Left lung (tissue), 10 donors: ENCODE results near the gene ERICH2. TPM values are rescaled to one million over a fixed set of nuclear protein-coding genes. Genes with fewer than 3 reads are reported as not detected.

Experiments used
- ATAC-seq: fragments of 200-7000 bp; cut with Tn5 transposase; one replicate; pipeline ENCODE4 v1.9.1; 2020; ENCODE audit warnings: moderate library complexity
- DNase-seq, 4 donors: peaks; one replicate each; pipeline ENCODE4 v3.0.0-alpha.2; 2013 to 2020
- H3K27ac ChIP-seq, 2 donors: fragments of 200-600 bp; sonication (generic) in 1 of 2; one replicate each; pipeline versions ENCODE4 v1.5.0 to v1.8.0; 2020 to 2021
- H3K27me3 ChIP-seq, 2 donors: fragments of 200-600 bp; sonication (generic) in 1 of 2; one replicate each; pipeline versions ENCODE4 v1.5.0 to v1.8.0; 2020 to 2021
- H3K36me3 ChIP-seq, 2 donors: fragments of 200-600 bp; sonication (generic) in 1 of 2; one replicate each; pipeline versions ENCODE4 v1.5.0 to v1.8.0; 2020 to 2021
- H3K4me1 ChIP-seq, 2 donors: fragments of 200-600 bp; one replicate each; pipeline ENCODE4 v1.8.0; 2021
- H3K4me3 ChIP-seq, 2 donors: fragments of 200-600 bp; sonication (generic) in 1 of 2; one replicate each; pipeline versions ENCODE4 v1.5.0 to v1.8.0; 2020 to 2021; ENCODE audit warnings: mild to moderate bottlenecking in 1 of 2
- H3K9me3 ChIP-seq, 2 donors: fragments of 200-600 bp; sonication (generic) in 1 of 2; one replicate each; pipeline versions ENCODE4 v1.5.0 to v1.8.0; 2020 to 2021
- intact Hi-C, 2 donors: fragments of 100-400 bp; cut with DNase I; formaldehyde crosslinking; loops; one replicate each; pipeline versions ENCODE4 v1.11.2 to v1.14.2; 2022
- polyA plus RNA-seq, 6 donors: library from polyadenylated mRNA; unstranded; fragments of 120-200 nt; gene quantifications; one replicate each; pipeline ENCODE4 v1.2.1, GENCODE V29; 2013; ENCODE audit not compliant: insufficient read length in 6 of 6
- total RNA-seq, 2 donors: library from RNA; stranded (reverse); fragmentation: NEBNext Ultra II Directional; extraction: Animal tissue kit (Norgen Biotek cat#: 25700); gene quantifications; one replicate each; pipeline ENCODE4 v1.2.1, GENCODE V29; 2021
- TF ChIP-seq, protein P1 (sequence below), 2 donors: fragments of 200-600 bp; sonication (generic) in 1 of 2; IDR thresholded peaks; one replicate each; pipeline versions ENCODE4 v1.5.0 to v1.8.0; 2021; ENCODE audit warnings: antibody characterized with exemption in 2 of 2
- donor health status: DM: no; HTN: yes; CAD: no.
- donor health status: DM: no; HTN: no; CAD: no.

Gene ERICH2
- total and polyA plus RNA-seq, 8 donors = 3.3 to 14.4 (median 11.5) TPM

DNA sequence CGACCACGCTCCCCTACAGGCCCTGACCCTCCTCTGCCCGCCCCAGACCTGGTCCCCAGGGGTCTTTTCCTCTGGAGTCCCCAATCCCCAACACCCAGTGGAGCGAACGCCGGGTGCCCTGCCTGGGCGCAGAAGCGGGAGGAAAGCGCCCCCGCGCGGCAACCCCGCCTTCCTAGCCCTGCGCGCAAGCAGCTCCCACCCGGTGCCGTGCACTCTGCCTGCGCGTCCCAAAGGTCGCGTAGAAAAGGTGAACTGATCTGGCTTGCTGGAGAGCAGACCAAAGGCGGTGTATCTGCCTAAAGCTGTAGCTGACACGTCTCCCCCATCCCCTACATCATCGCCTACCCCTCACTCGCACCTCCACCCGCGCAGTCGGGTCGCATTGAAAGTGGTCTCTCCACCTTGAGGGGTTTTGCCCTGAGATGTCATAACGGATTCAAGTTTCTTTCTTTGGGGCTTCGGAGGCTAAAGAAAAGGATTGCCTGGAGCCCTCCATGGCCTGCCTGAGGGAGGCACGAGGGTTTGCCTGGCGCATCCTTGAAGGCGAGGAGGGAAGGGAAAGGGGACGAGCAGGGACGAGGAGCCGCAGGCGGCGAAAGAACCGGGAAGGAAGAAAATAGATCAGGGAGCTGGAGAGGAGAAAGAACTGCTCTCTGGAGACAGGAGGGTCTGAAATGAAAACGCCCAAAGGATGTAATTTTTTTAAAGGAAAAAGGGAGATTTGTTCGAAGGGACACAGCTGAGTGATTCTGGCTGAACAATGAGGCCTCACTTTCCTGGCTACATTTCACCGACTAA is 52.3 kb downstream of the ERICH2 start:
- Histone ChIP-seq H3K27ac (no peak overlapping the region), H3K9me3 (no peaks in the 10 kb centered on the region), H3K27me3 (peaks cover 67 to 100% of the 10 kb centered on the region in 2 donors), H3K4me3 (peak overlapping the region in 1 of 2 donors; percentile 6), H3K4me1 (peaks cover 42 to 58% of the 10 kb centered on the region in 2 donors), H3K36me3 (no peaks in the 10 kb centered on the region)
- intact Hi-C loops = no loop called here
- no peak for DNase-seq
- ATAC-seq = peak; percentile 30
- TF ChIP-seq, protein P1, sequence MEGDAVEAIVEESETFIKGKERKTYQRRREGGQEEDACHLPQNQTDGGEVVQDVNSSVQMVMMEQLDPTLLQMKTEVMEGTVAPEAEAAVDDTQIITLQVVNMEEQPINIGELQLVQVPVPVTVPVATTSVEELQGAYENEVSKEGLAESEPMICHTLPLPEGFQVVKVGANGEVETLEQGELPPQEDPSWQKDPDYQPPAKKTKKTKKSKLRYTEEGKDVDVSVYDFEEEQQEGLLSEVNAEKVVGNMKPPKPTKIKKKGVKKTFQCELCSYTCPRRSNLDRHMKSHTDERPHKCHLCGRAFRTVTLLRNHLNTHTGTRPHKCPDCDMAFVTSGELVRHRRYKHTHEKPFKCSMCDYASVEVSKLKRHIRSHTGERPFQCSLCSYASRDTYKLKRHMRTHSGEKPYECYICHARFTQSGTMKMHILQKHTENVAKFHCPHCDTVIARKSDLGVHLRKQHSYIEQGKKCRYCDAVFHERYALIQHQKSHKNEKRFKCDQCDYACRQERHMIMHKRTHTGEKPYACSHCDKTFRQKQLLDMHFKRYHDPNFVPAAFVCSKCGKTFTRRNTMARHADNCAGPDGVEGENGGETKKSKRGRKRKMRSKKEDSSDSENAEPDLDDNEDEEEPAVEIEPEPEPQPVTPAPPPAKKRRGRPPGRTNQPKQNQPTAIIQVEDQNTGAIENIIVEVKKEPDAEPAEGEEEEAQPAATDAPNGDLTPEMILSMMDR (IDR thresholded peaks at IDR 0.05) = no peak

- intact Hi-C loops = no loop called here
- peaks cover 37 to 50% of the 10 kb centered on the region in 2 donors for H3K4me1 ChIP-seq
- peaks cover 59 to 95% of the 10 kb centered on the region in 2 donors for H3K27me3 ChIP-seq
- peak; percentile 72 for ATAC-seq
- no peak overlapping the region for H3K27ac ChIP-seq
- peak overlapping the region in 1 of 2 donors; percentile 6 for H3K4me3 ChIP-seq
- H3K36me3 ChIP-seq = no peaks in the 10 kb centered on the region
- TF ChIP-seq, protein P1 (IDR thresholded peaks at IDR 0.05) = no peak
- H3K9me3 ChIP-seq = no peaks in the 10 kb centered on the region
- DNase-seq = no peak
Observed at GRCh38 chr2:170823088-170823897, 53.1 kb downstream of the ERICH2 start.

GRCh38 chr2:170823898-170824215 is 53.7 kb downstream of the ERICH2 start:
- DNase-seq = no peak
- Histone ChIP-seq H3K4me3 (no peak overlapping the region), H3K36me3 (no peaks in the 10 kb centered on the region), H3K9me3 (no peaks in the 10 kb centered on the region), H3K4me1 (peaks cover 35 to 44% of the 10 kb centered on the region in 2 donors), H3K27me3 (peaks cover 53 to 90% of the 10 kb centered on the region in 2 donors), H3K27ac (no peak overlapping the region)
- no peak for ATAC-seq
- intact Hi-C loops = no loop called here
- TF ChIP-seq, protein P1 (IDR thresholded peaks at IDR 0.05) = no peak

GRCh38 chr2:170824526-170825015 is 54.4 kb downstream of the ERICH2 start:
- no peak for ATAC-seq
- Histone ChIP-seq H3K4me3 (no peak overlapping the region), H3K27ac (no peak overlapping the region), H3K9me3 (no peaks in the 10 kb centered on the region), H3K27me3 (peaks cover 46 to 90% of the 10 kb centered on the region in 2 donors), H3K36me3 (no peaks in the 10 kb centered on the region), H3K4me1 (peaks cover 35 to 44% of the 10 kb centered on the region in 2 donors)
- DNase-seq = no peak
- TF ChIP-seq, protein P1 (IDR thresholded peaks at IDR 0.05) = no peak
- intact Hi-C loops = no loop called here
